MM.1S (cell line): ENCODE results near the gene UMOD.

Source experiments
- CTCF ChIP-seq: fragments of 300-600 bp; sonication (generic); IDR thresholded peaks from 2 replicates; pipeline ENCODE4 v1.5.1; 2016; ENCODE audit warnings: antibody characterized with exemption, low read length, mixed read lengths
- EZH2 ChIP-seq: fragments of 300-600 bp; sonication (generic); optimal IDR thresholded peaks from 2 replicates; pipeline ENCODE3; 2017; ENCODE audit warnings: low read depth, mild to moderate bottlenecking, antibody characterized with exemption, low read length, mixed read lengths
- EZH2phosphoT487 ChIP-seq: fragments of 300-600 bp; sonication (generic); IDR thresholded peaks from 2 replicates; pipeline ENCODE4 v1.6.1; 2018; ENCODE audit warnings: antibody characterized with exemption, low read length

DNA sequence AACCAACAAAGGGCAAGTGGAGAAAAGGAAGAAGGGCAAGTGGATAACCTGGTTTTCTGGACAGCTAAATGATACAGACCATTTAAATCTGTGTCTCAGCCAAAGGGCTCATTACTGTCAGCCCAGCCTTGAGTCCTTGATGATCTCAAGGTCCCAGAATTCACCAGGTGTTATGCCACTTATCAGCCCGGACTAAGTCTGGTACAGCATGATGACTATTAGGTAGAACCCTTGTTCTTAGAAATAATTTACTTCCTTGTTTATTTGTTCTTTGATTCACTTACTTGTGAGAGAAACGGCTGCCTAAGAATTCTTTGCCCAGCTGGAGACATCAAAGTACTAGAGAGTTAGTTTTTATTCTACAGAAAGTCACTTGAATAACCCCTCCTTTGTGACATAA is 48.6 kb upstream of the UMOD start:
- no peak for TF ChIP-seq EZH2
- no peak for TF ChIP-seq CTCF
- TF ChIP-seq EZH2phosphoT487 = no peak
